Stimulated activated CD4-positive, alpha-beta T cell treated with anti-CD3 and anti-CD28 coated beads, Interleukin-4, amount 100 ng/mL, for 24 hours (primary cell): ENCODE data around the gene RFC3.
"Not testable (repeated sequence)": the region's sequence is repeated elsewhere in the genome, so short reads cannot be mapped to it uniquely, and the experiment has no call there.

ENCODE experiments used
- DNase-seq: peaks from one replicate; pipeline ENCODE4 v3.0.0-alpha.2; 2020

Gene RFC3

GRCh38 chr13:33817901-33818706 is at the start of gene RFC3:
Gene RFC3 (plus strand): TSS chr13:33818149. CDS start chr13:33818179, 30 bp downstream.
- peak; percentile 94 for DNase-seq

- no peak for DNase-seq
Measured at GRCh38 chr13:33771296-33771695, 46.7 kb upstream of the RFC3 start.

- no peak for DNase-seq
Measured at GRCh38 chr13:33773790-33774462, 44.0 kb upstream of the RFC3 start.

GRCh38 chr13:33775339-33776108 is 42.4 kb upstream of the RFC3 start:
- no peak for DNase-seq

GRCh38 chr13:33776239-33776881 is 41.6 kb upstream of the RFC3 start:
- DNase-seq, result no peak

- no peak for DNase-seq
Measured at GRCh38 chr13:33782631-33783030, 35.3 kb upstream of the RFC3 start.

GRCh38 chr13:33783212-33783611 is 34.7 kb upstream of the RFC3 start:
- not testable (repeated sequence) for DNase-seq

GRCh38 chr13:33784738-33785137 is 33.2 kb upstream of the RFC3 start:
- no peak for DNase-seq

- DNase-seq, result no peak
Measured at GRCh38 chr13:33785384-33785783, 32.6 kb upstream of the RFC3 start.

GRCh38 chr13:33787051-33787591 is 30.8 kb upstream of the RFC3 start:
- DNase-seq, result no peak

GRCh38 chr13:33789066-33789606 is 28.8 kb upstream of the RFC3 start:
- no peak for DNase-seq

- DNase-seq, result no peak
Measured at GRCh38 chr13:33789739-33790138, 28.2 kb upstream of the RFC3 start.

GRCh38 chr13:33793726-33794125 is 24.2 kb upstream of the RFC3 start:
- DNase-seq, result no peak

- DNase-seq, result no peak
Measured at GRCh38 chr13:33794576-33794975, 23.4 kb upstream of the RFC3 start.

GRCh38 chr13:33796095-33796494 is 21.9 kb upstream of the RFC3 start:
- no peak for DNase-seq

GRCh38 chr13:33797622-33798021 is 20.3 kb upstream of the RFC3 start:
- no peak for DNase-seq

- DNase-seq, result no peak
Measured at GRCh38 chr13:33798023-33798422, 19.9 kb upstream of the RFC3 start.

GRCh38 chr13:33799950-33800592 is 17.9 kb upstream of the RFC3 start:
- DNase-seq, result no peak

- DNase-seq, result no peak
Measured at GRCh38 chr13:33800646-33801186, 17.2 kb upstream of the RFC3 start.

GRCh38 chr13:33806470-33807248 is 11.3 kb upstream of the RFC3 start:
- no peak for DNase-seq

- DNase-seq, result not testable (repeated sequence)
Measured at GRCh38 chr13:33812829-33813228, 5.1 kb upstream of the RFC3 start.
